ENCODE data around the gene TBX21.

Gene TBX21

DNA sequence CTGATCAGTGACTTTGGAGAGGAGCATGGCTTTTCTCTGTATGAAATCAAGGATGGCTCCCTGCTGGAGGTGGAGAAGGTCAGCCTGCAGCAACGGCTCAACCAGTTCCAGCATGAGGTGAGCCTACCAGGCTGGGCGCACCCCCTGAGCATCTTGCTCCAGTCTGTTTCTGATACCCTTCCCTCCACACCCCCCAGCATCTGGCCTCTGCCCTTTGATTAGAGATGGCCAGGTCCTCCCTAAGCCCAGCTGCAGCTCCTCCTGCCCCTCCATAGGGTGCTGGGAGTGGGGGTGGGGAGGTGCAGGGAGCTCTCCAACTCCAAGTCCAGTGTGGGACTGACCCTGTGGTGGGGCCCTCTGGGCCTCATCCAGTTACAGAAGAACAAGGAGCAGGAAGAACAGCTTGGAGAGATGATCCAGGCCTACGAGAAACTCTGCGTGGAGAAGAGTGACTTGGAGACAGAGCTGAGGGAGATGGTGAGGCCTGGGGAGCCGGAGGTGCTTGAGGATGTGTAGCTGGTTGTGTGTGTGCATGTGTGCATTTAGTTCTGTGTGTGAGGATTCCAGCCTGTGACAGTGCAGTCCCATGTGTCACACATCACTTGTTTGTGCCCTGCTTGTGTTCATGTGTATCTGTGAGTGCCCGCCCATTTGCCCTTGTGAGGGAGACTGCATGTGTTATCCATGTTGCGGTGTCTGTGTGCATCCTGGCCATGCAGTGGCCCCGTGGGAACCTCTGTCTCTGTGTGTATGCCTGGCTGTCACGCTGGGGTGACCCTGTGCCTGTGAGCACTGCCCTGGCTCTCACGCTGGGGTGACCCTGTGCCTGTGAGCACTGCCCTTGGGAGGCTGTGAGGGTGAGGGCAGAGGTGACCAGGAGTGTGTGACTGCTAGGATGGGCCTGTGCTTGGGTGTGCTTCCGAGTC is 36.1 kb upstream of the TBX21 start:
- DNase-seq (ENCODE audit: low read depth), result no peak
- H3K4me3 ChIP-seq (ENCODE audit: low read depth, low read length), result no peak overlapping the region

- no peak overlapping the region for H3K4me3 ChIP-seq (ENCODE audit: low read depth, low read length)
- DNase-seq (ENCODE audit: low read depth), result no peak
Measured at GRCh38 chr17:47697906-47698711, 34.9 kb upstream of the TBX21 start.

GRCh38 chr17:47698749-47699535 is 34.1 kb upstream of the TBX21 start:
- no peak for DNase-seq (ENCODE audit: low read depth)

DNA sequence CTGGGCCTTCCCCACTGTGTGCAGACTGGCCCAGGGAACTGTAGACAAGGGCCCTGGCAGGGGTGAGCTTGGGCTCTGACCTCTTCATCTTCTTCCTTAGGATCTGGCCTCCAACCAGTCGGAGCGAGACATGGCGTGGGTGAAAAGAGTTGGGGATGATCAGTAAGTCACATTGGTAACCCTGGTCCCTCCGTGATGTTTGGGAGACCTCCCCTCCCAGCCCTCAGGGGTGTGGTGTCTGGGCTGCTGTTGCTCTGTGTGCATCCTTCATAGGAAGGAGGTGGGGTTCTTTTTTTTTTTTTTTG is 33.5 kb upstream of the TBX21 start:
- no peak overlapping the region for H3K4me3 ChIP-seq (ENCODE audit: low read depth, low read length)
- no peak for DNase-seq (ENCODE audit: low read depth)

More at GRCh38 chr17:47698749-47699535, 34.1 kb upstream of the TBX21 start:
- H3K4me3 ChIP-seq (ENCODE audit: low read depth, low read length), result no peak overlapping the region

- no peak for DNase-seq (ENCODE audit: low read depth)
- H3K4me3 ChIP-seq (ENCODE audit: low read depth, low read length), result no peak overlapping the region
Measured at GRCh38 chr17:47700471-47701449, 32.3 kb upstream of the TBX21 start.

DNA sequence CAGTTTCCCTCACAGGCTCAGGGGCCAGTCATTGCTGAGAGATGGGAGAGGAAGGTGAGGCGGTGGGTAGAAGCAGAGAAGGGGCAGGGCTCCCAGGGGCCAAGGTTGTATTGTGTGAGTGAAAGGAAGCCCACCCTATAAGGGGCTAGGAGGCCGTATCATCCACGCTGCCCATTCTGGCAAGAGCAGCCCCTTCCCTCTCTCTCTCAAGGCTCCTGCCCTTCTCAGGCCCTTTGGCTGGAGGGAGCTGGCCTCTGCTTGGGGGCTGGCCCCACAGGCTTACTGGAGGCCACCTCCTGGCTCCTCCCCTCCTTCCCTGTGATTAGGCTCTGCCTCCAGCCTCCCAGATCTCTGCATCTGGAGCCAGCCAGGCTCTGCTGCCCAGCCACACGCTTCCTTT is 31.4 kb upstream of the TBX21 start:
- H3K4me3 ChIP-seq (ENCODE audit: low read depth, low read length), result no peak overlapping the region
- DNase-seq (ENCODE audit: low read depth), result no peak

DNA sequence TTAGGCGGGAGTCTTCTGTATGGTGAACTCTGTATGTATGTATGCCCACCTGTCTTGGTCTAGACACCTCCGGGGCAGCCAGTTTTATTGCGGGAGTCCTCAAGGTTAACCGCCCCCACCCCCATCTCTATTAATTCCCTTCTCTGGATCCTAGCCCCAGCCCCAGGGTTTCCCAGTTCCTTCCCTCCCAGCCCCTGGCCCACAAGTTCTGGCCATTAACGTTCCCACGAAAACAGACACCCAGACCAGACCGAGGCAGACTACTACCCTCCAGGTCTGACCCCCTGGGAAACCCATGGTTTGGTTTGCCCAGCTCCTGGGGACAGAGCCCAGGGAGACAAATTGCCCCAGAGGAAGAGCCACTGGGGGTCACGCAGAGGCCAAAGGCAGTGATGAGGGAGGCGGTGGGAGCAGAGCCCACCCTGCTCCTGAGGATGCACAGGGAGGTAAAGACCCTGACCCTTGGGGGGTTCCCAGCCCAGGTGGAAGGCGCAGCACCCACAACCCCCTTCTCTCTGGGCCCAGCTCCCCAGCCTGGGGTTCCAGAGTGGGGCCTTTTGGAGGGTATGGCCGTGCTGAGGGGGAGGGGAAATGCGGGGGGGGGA is 30.5 kb upstream of the TBX21 start:
- H3K4me3 ChIP-seq (ENCODE audit: low read depth, low read length), result no peak overlapping the region
- DNase-seq (ENCODE audit: low read depth), result no peak

GRCh38 chr17:47703191-47703591 is 29.8 kb upstream of the TBX21 start:
- no peak for DNase-seq (ENCODE audit: low read depth)

DNA sequence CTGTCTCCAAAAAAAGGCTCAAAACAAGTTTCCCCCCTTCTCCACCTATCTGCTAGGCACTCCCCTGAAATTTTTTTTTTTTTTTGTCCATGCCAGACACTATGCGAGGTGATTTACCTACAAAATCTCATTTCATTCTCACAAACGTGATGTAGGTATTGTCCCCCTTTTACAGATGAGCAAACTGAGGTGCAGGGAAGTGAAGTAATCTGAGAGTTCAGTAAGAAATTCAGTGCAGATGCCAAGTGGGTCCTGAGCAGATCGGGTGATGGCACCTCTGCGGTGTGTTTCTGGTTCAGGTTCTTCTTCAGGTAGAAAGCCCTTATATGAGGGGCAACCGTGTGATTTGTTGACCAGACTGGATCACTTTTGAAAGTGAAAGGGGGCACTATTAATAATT is 29.4 kb upstream of the TBX21 start:
- DNase-seq (ENCODE audit: low read depth), result no peak
- no peak overlapping the region for H3K4me3 ChIP-seq (ENCODE audit: low read depth, low read length)

More at GRCh38 chr17:47703191-47703591, 29.8 kb upstream of the TBX21 start:
- H3K4me3 ChIP-seq (ENCODE audit: low read depth, low read length), result no peak overlapping the region

DNA sequence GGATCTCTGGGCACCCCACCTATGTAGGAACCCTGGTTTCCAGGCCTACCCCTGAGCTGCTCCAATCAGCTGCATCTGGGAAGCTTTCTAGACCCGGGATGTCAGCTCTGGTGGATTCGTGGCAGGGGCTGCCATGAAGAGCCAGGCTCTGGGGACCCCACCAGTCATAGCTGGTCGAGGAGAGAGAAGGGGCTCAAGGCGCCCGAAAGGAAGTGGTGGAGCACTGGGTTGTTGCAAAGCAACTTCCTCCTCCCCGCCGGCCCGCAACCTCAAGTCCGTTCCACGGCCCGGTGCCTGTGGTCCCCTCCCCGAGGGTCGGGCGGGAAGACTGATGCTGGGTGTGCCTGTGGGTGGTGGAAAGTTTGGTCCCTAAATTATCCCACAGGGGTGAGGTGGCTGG is 28.9 kb upstream of the TBX21 start:
- no peak for DNase-seq (ENCODE audit: low read depth)

DNA sequence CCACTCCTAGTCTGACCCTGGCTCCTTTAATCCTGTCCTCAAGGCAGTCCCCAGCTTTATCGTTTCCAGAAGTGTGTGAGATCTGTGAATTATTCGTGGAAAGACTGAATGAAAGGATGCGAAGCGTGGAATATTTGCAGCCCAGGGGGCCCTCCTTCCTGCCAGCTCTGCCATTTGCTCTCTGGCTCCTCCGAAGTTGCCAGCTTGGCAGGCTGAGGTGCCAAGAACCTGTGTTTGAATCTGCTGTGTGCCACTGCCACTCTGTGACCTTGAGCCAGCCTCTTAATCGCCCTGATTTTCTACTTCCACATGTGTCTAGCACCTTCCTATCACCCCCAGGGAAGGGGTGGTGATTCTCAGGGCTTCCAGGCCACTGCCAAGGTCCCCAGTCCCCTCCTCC is 28.3 kb upstream of the TBX21 start:
- DNase-seq (ENCODE audit: low read depth), result no peak
- no peak overlapping the region for H3K4me3 ChIP-seq (ENCODE audit: low read depth, low read length)

More for the DNA sequence above, 28.9 kb upstream of the TBX21 start:
- H3K4me3 ChIP-seq (ENCODE audit: low read depth, low read length), result no peak overlapping the region

DNA sequence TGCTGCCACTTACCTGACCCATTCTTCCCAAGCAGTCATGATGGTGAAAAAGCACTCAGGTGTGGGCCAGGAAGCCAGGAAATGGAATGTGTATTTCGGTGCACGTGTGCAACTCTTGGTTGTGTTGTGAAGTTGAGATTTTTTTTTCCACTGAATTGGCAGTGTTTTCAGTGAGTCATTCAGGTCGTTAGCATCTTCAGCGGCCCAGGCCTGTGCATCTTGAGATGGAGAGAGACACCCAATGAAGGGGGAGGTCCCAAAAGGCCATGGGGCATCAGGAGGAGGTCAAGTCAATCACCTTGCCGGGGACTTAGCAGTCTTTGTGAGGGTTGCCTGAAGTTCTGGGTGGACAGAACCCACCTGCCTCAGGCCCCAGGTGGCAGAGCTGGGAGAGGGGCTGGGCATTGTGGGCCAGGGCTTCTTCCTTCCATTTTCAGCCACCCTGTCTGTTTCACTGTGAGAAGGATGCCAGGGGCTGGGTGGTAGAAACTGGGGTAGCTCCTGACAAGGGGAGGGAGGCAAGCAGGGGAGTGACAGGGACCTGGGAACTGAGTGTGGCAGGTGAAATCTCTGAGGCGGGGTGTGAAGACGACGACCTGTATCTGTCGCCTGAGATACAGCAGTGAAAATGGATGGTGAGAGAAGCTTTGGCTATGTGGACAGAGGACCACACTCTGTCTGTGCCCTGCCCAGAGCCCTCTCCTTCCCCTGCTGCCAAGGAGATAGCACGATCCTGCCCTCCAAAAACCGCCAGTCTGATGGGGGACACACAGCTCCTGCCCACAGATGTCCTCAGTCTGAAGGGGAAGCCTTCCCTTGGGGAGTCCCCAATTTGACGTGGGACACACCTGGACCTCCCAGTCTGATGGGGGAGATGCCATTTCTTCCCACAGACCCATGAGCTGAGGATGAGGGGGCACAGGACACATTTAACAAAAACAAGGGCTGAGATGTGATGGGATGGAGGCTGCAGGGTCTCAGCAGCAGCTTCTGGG is 27.2 kb upstream of the TBX21 start:
- DNase-seq (ENCODE audit: low read depth), result no peak
- H3K4me3 ChIP-seq (ENCODE audit: low read depth, low read length), result no peak overlapping the region

DNA sequence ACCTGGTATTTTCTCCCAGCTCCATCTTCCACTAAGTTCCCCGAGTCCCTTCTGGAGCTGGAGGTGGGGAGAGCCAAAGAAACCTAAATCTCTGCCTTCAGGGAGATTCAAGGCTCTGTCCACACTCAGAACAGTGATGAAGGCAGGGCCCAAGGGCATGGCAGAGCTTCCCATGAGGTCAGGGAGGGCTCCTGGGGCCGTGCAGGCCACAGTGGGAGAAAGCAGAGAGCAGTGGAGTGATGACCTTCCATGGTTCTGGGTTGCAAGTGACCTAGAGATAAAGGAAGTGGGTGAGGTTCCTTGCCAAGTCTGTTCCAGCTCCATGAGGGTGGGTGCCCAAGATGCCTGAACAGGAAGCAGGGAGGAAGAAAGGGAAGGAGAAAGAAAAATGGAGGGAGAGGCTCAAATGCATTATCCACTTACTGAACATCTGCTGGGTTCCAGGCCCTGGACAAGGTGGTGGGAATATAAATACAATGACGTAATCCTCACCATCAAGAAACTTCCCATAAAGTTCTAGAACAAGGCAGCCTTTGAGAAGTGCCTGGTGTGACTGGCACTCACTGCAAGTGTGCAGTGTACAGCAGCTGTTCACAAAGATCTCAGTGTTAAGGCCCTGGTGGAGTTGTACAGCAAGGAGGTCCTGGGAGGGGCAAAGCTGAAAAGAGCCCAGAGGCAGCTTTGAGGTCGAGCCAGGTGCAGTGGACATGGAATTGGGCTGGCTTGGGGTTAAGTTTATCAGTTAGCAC is 25.8 kb upstream of the TBX21 start:
- no peak for DNase-seq (ENCODE audit: low read depth)
- no peak overlapping the region for H3K4me3 ChIP-seq (ENCODE audit: low read depth, low read length)

DNA sequence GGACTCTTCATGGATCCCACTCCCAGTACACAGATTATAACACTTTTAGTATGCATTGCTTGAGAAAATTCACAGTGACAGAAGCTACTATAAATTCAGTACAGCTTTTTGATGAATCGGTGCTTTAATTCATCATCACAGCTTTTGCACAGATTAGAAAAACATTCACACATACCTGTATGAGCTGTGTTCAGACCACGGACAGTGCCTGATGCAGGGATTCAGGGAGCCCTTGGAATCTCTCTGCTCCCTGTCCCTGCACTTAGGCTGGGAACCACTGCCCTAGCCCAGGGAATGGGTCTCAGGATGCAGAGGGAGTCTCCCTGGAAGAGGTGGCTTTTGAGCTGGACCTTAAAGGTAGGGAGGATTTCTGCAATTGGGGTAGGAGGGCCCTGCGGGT is 25.2 kb upstream of the TBX21 start:
- no peak overlapping the region for H3K4me3 ChIP-seq (ENCODE audit: low read depth, low read length)
- DNase-seq (ENCODE audit: low read depth), result no peak

DNA sequence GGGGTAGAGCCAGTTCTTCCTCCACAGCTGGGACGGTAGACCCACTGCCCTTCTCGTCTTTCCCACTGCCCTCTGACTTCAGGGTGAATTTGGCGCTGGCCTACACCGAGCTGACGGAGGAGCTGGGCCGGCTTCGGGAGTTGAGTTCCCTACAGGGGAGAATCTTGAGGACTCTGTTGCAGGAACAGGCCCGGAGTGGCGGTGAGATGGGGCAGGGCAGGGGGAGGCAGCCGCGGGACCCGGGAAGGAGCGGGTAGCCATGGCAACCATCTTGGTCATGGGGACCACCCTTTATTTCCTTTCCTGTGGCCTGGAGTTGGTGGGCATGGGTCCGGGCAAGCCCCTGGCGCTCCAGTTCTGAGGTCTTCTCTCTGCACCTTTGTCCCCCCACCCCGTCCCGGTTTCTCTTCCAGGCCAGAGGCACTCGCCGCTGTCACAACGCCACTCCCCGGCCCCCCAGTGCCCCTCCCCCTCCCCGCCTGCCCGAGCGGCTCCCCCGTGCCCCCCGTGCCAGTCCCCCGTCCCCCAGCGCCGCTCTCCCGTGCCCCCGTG is 24.6 kb upstream of the TBX21 start:
- H3K4me3 ChIP-seq (ENCODE audit: low read depth, low read length), result no peak overlapping the region
- no peak for DNase-seq (ENCODE audit: low read depth)

GRCh38 chr17:47708864-47709541 is 24.0 kb upstream of the TBX21 start:
- DNase-seq (ENCODE audit: low read depth), result no peak
- no peak overlapping the region for H3K4me3 ChIP-seq (ENCODE audit: low read depth, low read length)

All from skeletal muscle cell (primary cell).